ENCODE measurements around the gene SCN3B. TPM values are rescaled to one million over a fixed set of nuclear protein-coding genes. Genes with fewer than 3 reads are reported as not detected.

The SCN3B gene
- total RNA-seq, 1 experiment from 2014 or later, result 0.26 TPM

DNA sequence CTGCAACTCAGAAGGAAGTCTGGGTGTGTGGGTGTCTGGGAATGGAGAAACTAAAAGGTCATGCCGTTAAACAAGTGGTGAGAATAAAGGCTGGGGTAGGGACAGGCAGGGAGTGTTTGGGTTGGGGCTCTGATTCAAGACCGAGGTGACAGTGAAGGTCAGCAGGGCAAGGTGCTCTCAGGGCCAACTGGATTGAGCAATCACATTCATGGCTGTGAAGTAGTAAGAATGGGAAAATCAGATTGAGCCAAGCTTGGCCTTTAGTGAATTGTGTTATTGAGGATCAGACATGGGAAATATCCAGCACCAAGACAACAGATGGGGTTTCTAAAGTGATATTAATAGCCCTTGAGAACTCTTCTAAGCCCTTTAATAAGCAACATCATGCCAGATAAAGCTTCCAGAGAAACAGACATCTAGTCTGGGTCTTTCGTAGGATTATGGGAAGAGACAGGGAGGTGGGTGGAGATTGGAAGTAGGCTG lies 24.3 kb downstream of the SCN3B start:
- POLR2A ChIA-PET (ENCODE audit: unreplicated experiment), result no interaction called here
- Histone ChIP-seq H3F3A (ENCODE audit: low read length, unreplicated experiment) (no peaks in the 10 kb centered on the region), H3K79me2 (ENCODE audit: low read length) (no peaks in the 10 kb centered on the region), H3K4me2 (ENCODE audit: low read length) (no peak overlapping the region), H3K9me2 (replicated peaks; ENCODE audit: low read length) (no peaks in the 10 kb centered on the region), H3K36me3 (ENCODE audit: low read depth, low read length) (peaks cover 10% of the 10 kb centered on the region; the same call in 1 of the 2 replicates), H3K4me1 (ENCODE audit: insufficient read depth, low read length) (no peaks in the 10 kb centered on the region), H2AFZ (ENCODE audit: low read length) (no peak overlapping the region), H3K27ac (ENCODE audit: low read length) (no peak overlapping the region), H4K20me1 (ENCODE audit: low read length) (no peaks in the 10 kb centered on the region), H3K27me3 (ENCODE audit: low read length) (peaks cover 25% of the 10 kb centered on the region), H3K9me3 (ENCODE audit: low read length) (no peaks in the 10 kb centered on the region), H3K9ac (ENCODE audit: low read length) (no peak overlapping the region), H3K4me3 (ENCODE audit: low read length) (no peak overlapping the region)
- no peak for TF ChIP-seq EZH2phosphoT487 (IDR thresholded peaks at IDR 0.05; ENCODE audit: borderline replicate concordance, low read length)
- TF ChIP-seq, protein P1, sequence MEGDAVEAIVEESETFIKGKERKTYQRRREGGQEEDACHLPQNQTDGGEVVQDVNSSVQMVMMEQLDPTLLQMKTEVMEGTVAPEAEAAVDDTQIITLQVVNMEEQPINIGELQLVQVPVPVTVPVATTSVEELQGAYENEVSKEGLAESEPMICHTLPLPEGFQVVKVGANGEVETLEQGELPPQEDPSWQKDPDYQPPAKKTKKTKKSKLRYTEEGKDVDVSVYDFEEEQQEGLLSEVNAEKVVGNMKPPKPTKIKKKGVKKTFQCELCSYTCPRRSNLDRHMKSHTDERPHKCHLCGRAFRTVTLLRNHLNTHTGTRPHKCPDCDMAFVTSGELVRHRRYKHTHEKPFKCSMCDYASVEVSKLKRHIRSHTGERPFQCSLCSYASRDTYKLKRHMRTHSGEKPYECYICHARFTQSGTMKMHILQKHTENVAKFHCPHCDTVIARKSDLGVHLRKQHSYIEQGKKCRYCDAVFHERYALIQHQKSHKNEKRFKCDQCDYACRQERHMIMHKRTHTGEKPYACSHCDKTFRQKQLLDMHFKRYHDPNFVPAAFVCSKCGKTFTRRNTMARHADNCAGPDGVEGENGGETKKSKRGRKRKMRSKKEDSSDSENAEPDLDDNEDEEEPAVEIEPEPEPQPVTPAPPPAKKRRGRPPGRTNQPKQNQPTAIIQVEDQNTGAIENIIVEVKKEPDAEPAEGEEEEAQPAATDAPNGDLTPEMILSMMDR (conservative IDR thresholded peaks at IDR 0.05; ENCODE audit: low read depth, low read length), result no peak
- no peak for TF ChIP-seq EZH2 (IDR thresholded peaks at IDR 0.05; ENCODE audit: low read length, unreplicated experiment)
- BruUV-seq (replicated peaks), result TSS peak; percentile 3
- CTCF ChIA-PET, result no interaction called here
- no peak for DNase-seq
- intact Hi-C loops (cut with micrococcal nuclease), result no loop called here
- ATAC-seq, result no peak

DNA sequence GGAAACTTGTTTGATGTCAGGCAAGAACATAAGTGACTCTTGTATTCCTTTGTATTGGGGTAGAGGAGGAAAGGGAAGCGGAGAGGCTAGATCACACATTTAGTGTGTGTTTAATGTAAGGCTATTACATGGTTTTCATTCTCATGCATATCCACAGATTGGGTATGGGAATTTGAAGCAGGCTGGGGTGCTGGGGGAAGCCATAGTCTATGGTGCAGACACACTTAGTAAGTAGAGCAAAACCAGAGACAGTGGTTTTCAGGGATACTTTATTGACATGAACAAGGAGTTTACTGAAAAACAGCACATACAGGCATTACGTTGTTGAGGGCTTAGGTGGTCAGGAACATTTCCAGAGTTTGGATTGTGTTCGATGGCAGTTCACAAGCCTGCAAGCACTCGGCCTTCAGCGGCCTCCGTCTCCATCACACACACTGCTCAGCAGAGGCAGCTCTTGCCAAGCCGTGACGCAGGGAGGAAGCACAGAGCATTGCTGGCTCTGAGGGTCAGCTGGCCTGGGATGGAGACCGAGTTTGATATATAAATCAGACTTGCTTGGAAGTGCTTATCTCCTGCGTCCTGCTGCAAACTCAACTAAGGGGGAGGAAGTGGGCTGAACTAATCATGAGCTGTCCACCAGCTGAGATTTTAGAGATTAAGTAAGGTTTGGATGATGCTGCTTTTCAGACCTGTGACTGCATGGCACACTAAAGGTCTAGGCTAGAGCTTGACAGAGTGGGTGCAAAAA lies 25.3 kb downstream of the SCN3B start:
- Histone ChIP-seq H4K20me1 (ENCODE audit: low read length) (no peaks in the 10 kb centered on the region), H3K4me2 (ENCODE audit: low read length) (no peak overlapping the region)
- peak; percentile 21 for ATAC-seq

More for the DNA sequence above, 25.3 kb downstream of the SCN3B start:
- BruUV-seq (replicated peaks), result no TSS peak
- Histone ChIP-seq H3K4me3 (ENCODE audit: low read length) (no peak overlapping the region), H3K9ac (ENCODE audit: low read length) (no peak overlapping the region), H2AFZ (ENCODE audit: low read length) (no peak overlapping the region), H3K9me2 (replicated peaks; ENCODE audit: low read length) (no peaks in the 10 kb centered on the region), H3K27ac (ENCODE audit: low read length) (no peak overlapping the region), H3K79me2 (ENCODE audit: low read length) (no peaks in the 10 kb centered on the region), H3K9me3 (ENCODE audit: low read length) (no peaks in the 10 kb centered on the region), H3K4me1 (ENCODE audit: insufficient read depth, low read length) (no peaks in the 10 kb centered on the region), H3F3A (ENCODE audit: low read length, unreplicated experiment) (no peaks in the 10 kb centered on the region), H3K36me3 (ENCODE audit: low read depth, low read length) (peaks cover 17% of the 10 kb centered on the region; the same call in 1 of the 2 replicates), H3K27me3 (ENCODE audit: low read length) (peaks cover 14% of the 10 kb centered on the region)
- no peak for TF ChIP-seq EZH2phosphoT487 (IDR thresholded peaks at IDR 0.05; ENCODE audit: borderline replicate concordance, low read length)
- TF ChIP-seq, protein P1 (conservative IDR thresholded peaks at IDR 0.05; ENCODE audit: low read depth, low read length), result no peak
- TF ChIP-seq EZH2 (IDR thresholded peaks at IDR 0.05; ENCODE audit: low read length, unreplicated experiment), result no peak
- ChIA-PET CTCF (no interaction called here), POLR2A (ENCODE audit: unreplicated experiment) (no interaction called here)
- peak; percentile 39 for DNase-seq
- intact Hi-C loops (cut with micrococcal nuclease), result no loop called here
